Sigmoid colon (tissue), 7 donors: ENCODE data around the gene DCDC2C. TPM values are rescaled to one million over a fixed set of nuclear protein-coding genes. Genes with fewer than 3 reads are reported as not detected.
A peak's percentile ranks its signal among the peaks of the same experiment; 100 is the strongest.

ENCODE experiments used
- DNase-seq: peaks from one replicate; pipeline ENCODE4 v3.0.0-alpha.2; 2019
- H3K27ac ChIP-seq, 4 donors: fragments of 200-600 bp; sonication (generic); one replicate each; pipeline ENCODE4 v1.5.1; 2016 to 2019; ENCODE audit warnings: mild to moderate bottlenecking in 1 of 4
- H3K27me3 ChIP-seq, 3 donors: fragments of 200-600 bp; sonication (generic); one replicate each; pipeline ENCODE4 v1.5.1; 2019; ENCODE audit warnings: mild to moderate bottlenecking in 1 of 3
- H3K36me3 ChIP-seq, 4 donors: fragments of 200-600 bp; sonication (generic); one replicate each; pipeline ENCODE4 v1.5.1; 2016 to 2019
- H3K4me1 ChIP-seq, 4 donors: fragments of 200-600 bp; sonication (generic); one replicate each; pipeline ENCODE4 v1.5.1; 2017 to 2019
- H3K4me3 ChIP-seq, 4 donors: fragments of 200-600 bp; sonication (generic); one replicate each; pipeline ENCODE4 v1.5.1; 2017 to 2019; ENCODE audit warnings: mild to moderate bottlenecking in 2 of 4, moderate library complexity in 1 of 4
- H3K9me3 ChIP-seq, 4 donors: fragments of 200-600 bp in 3 of 4; sonication (generic) in 3 of 4; one replicate each; pipeline versions ENCODE4 v1.5.1 to v1.6.1; 2013 to 2019
- EP300 ChIP-seq, 4 donors: sonication (generic); formaldehyde crosslinking; IDR thresholded peaks; one replicate each; pipeline ENCODE4 v1.6.1; 2017; ENCODE audit warnings: antibody characterized with exemption in 4 of 4
- POLR2A ChIP-seq, 2 donors: fragments of 450-650 bp; IDR thresholded peaks; one replicate each; pipeline ENCODE4 v1.6.1; 2016; ENCODE audit warnings: antibody characterized with exemption in 2 of 2, mild to moderate bottlenecking in 2 of 2, moderate library complexity in 2 of 2
- POLR2AphosphoS5 ChIP-seq, 4 donors: sonication (generic); formaldehyde crosslinking; IDR thresholded peaks; one replicate each; pipeline ENCODE4 v1.6.1; 2017; ENCODE audit warnings: antibody characterized with exemption in 4 of 4
- WGBS, 2 donors: extraction: QIAGEN DNeasy Blood & Tissue Kit; methylation state at CpG; one replicate each; pipeline ENCODE4 v1.1.7; 2013; 5-methylcytosine and 5-hydroxymethylcytosine counted together
- intact Hi-C: fragments of 100-400 bp; cut with DNase I; formaldehyde crosslinking; loops from one replicate; pipeline ENCODE4 v1.15.1; 2023
- polyA plus RNA-seq, 3 donors: library from polyadenylated mRNA; stranded (reverse); fragments of 200-250 nt; gene quantifications; one replicate each; pipeline ENCODE4 v1.2.3, GENCODE V29; 2013
- total RNA-seq, 4 donors: library from RNA; depleted of rRNA; stranded (reverse); fragments of >200 nt; gene quantifications; one replicate each; pipeline ENCODE4 v1.1.0, GENCODE V29; 2016
- TF ChIP-seq, protein P1 (sequence below), 4 experiments: fragments of 450-650 bp in 3 of 4; fragments of 200-600 bp in 1 of 4; IDR thresholded peaks; one replicate each; pipeline ENCODE4 v1.5.1; 2016 to 2019; ENCODE audit warnings: antibody characterized with exemption in 4 of 4, mild to moderate bottlenecking in 3 of 4, moderate library complexity in 2 of 4
- donor health status: healthy with polysubstance abuse.
- donor health status: Bipolar disorder and iron deficiency.
- donor health status: healthy.

Gene DCDC2C
- total and polyA plus RNA-seq, 7 donors: 0.33 TPM; not detected in 6

DNA sequence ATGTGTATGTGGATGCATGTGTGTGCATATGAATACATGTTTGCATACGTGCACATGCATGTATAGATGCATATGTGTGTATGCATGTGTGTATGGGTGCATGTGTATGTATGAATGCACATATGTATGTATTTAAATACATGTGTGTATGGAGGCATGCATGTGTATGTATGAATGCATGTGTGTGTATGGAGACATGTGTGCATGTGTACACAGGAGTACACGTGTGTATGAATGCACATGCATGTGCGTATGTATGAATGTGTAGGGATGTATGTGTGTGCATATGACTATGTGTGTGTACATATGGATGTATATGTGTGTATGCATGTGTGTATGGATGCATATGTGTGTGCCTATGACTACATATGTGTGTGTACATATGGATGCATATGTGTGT is 51.9 kb downstream of the DCDC2C start:
- no peaks in the 10 kb centered on the region for H3K27me3 ChIP-seq
- H3K4me1 ChIP-seq: peaks cover 0 to 10% (median 4%) of the 10 kb centered on the region in 4 donors
- no peaks in the 10 kb centered on the region for H3K36me3 ChIP-seq
- H3K27ac ChIP-seq: no peak overlapping the region
- WGBS, 2 donors: 89 to 91% methylated on average over 3 of the region's 3 CpGs
- no peak for DNase-seq
- intact Hi-C loops: no loop called here
- no peak overlapping the region for H3K4me3 ChIP-seq
- TF ChIP-seq EP300 (IDR thresholded peaks at IDR 0.05): no peak
- no peak for TF ChIP-seq POLR2A (IDR thresholded peaks at IDR 0.05)
- TF ChIP-seq, protein P1, sequence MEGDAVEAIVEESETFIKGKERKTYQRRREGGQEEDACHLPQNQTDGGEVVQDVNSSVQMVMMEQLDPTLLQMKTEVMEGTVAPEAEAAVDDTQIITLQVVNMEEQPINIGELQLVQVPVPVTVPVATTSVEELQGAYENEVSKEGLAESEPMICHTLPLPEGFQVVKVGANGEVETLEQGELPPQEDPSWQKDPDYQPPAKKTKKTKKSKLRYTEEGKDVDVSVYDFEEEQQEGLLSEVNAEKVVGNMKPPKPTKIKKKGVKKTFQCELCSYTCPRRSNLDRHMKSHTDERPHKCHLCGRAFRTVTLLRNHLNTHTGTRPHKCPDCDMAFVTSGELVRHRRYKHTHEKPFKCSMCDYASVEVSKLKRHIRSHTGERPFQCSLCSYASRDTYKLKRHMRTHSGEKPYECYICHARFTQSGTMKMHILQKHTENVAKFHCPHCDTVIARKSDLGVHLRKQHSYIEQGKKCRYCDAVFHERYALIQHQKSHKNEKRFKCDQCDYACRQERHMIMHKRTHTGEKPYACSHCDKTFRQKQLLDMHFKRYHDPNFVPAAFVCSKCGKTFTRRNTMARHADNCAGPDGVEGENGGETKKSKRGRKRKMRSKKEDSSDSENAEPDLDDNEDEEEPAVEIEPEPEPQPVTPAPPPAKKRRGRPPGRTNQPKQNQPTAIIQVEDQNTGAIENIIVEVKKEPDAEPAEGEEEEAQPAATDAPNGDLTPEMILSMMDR (IDR thresholded peaks at IDR 0.05): no peak
- TF ChIP-seq POLR2AphosphoS5 (IDR thresholded peaks at IDR 0.05): no peak
- H3K9me3 ChIP-seq: no peaks in the 10 kb centered on the region

DNA sequence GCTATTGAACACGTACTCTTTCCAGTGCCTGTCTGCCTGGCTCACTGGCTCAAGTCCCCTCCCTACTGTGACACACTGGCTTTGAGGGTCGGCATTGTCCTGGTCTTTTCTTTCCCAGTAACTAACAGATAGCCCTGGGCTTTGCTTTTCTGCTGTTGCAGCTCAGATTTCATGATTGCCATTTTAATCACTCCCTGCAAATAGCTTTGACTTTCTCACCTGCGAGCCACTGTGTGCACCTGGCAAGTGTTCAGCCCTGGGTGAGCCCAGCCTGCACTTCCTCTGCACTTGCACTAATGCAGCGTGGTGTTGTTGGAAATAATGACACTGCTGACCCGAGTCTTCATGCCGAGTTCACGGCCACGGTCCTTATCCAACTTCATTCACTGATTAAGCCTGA is 52.9 kb downstream of the DCDC2C start:
- intact Hi-C loops: no loop called here
- no peaks in the 10 kb centered on the region for H3K27me3 ChIP-seq
- no peak overlapping the region for H3K4me3 ChIP-seq
- peaks cover 0 to 10% (median 4%) of the 10 kb centered on the region in 4 donors for H3K4me1 ChIP-seq
- TF ChIP-seq POLR2A (IDR thresholded peaks at IDR 0.05): no peak
- TF ChIP-seq, protein P1 (IDR thresholded peaks at IDR 0.05): no peak
- no peak for TF ChIP-seq EP300 (IDR thresholded peaks at IDR 0.05)
- no peak for TF ChIP-seq POLR2AphosphoS5 (IDR thresholded peaks at IDR 0.05)
- DNase-seq: peak; percentile 21
- H3K9me3 ChIP-seq: no peaks in the 10 kb centered on the region
- H3K27ac ChIP-seq: no peak overlapping the region
- WGBS, 2 donors: 33 to 66% methylated on average over 8 of the region's 8 CpGs
- no peaks in the 10 kb centered on the region for H3K36me3 ChIP-seq

DNA sequence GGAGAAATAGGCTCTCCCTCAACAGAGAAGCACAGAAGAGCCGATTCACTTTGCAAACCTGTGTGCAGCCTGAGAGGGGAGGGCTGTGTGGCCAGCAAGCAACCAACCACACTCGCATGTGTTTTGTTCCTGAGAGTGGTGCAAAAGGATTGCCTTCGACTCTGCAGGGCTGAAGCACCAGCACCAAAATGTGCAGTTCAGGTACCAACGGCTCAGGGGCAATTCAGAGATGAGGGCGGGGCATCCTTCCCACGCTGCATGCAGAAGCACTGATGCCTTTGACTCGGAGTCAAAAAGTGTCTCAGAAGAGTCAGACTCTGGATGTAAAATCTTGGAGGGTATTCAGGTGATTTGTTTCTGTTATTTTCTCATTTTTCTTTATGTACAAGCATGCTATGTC is 55.5 kb downstream of the DCDC2C start:
- Histone ChIP-seq H3K4me3 (no peak overlapping the region), H3K36me3 (no peaks in the 10 kb centered on the region), H3K4me1 (peaks cover 0 to 10% (median 4%) of the 10 kb centered on the region in 4 donors), H3K27ac (no peak overlapping the region), H3K9me3 (no peaks in the 10 kb centered on the region), H3K27me3 (no peaks in the 10 kb centered on the region)
- 61 to 79% methylated on average over 7 of the region's 7 CpGs for WGBS, 2 donors
- peak; percentile 25 for DNase-seq
- intact Hi-C loops: no loop called here
- TF ChIP-seq, protein P1 (IDR thresholded peaks at IDR 0.05): no peak
- TF ChIP-seq POLR2A (IDR thresholded peaks at IDR 0.05) (no peak), EP300 (IDR thresholded peaks at IDR 0.05) (no peak), POLR2AphosphoS5 (IDR thresholded peaks at IDR 0.05) (no peak)

DNA sequence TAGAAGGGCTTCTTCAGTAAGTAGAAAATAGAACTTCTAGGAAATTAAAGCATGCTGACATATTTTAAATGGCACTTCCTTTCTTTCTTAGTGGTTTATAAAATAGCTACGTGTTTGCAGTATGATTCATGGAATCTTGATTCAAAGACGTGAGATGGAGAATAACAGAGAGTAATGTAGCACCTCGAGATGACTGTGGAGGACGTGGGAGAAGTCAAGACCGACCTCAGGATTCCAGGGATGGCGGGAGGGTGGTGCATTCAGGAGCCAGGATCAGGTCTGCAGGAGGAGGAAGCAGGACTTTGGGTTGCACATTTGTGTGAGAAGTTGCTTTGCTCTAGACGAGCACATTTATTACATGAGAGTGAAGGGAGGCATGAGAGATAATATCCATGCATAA is 56.0 kb downstream of the DCDC2C start:
- TF ChIP-seq POLR2A (IDR thresholded peaks at IDR 0.05) (no peak), POLR2AphosphoS5 (IDR thresholded peaks at IDR 0.05) (no peak), EP300 (IDR thresholded peaks at IDR 0.05) (no peak)
- TF ChIP-seq, protein P1 (IDR thresholded peaks at IDR 0.05): no peak
- H3K4me3 ChIP-seq: no peak overlapping the region
- 67 to 80% methylated on average over 7 of the region's 7 CpGs for WGBS, 2 donors
- H3K27me3 ChIP-seq: no peaks in the 10 kb centered on the region
- intact Hi-C loops: no loop called here
- no peaks in the 10 kb centered on the region for H3K36me3 ChIP-seq
- peaks cover 0 to 7% (median 3%) of the 10 kb centered on the region in 4 donors for H3K4me1 ChIP-seq
- H3K27ac ChIP-seq: no peak overlapping the region
- H3K9me3 ChIP-seq: no peaks in the 10 kb centered on the region
- DNase-seq: peak; percentile 15

DNA sequence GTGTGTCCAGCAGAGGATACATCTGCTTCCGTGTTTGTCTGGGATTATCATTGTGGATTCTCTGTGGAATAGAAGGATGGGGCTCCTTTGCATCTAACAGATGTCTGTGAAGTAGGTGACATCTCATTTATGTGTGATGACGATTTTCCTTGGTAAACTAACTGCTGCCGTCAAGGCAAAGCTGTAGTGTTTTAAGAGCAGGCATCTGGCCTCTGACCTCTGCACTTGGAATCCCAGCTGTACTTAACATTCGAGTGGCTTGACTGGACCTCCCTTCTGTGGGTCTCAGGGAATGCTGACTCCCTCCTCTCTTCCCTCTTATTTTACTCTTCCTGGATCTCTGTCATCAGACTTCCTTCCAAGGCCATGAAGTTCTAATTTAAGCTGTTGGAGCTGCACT is 56.4 kb downstream of the DCDC2C start:
- Histone ChIP-seq H3K4me1 (peaks cover 0 to 3% (median under 1%) of the 10 kb centered on the region in 4 donors), H3K4me3 (no peak overlapping the region), H3K27me3 (no peaks in the 10 kb centered on the region), H3K27ac (no peak overlapping the region), H3K36me3 (no peaks in the 10 kb centered on the region), H3K9me3 (no peaks in the 10 kb centered on the region)
- TF ChIP-seq, protein P1 (IDR thresholded peaks at IDR 0.05): no peak
- TF ChIP-seq POLR2AphosphoS5 (IDR thresholded peaks at IDR 0.05) (no peak), POLR2A (IDR thresholded peaks at IDR 0.05) (no peak), EP300 (IDR thresholded peaks at IDR 0.05) (no peak)
- no peak for DNase-seq
- intact Hi-C loops: no loop called here
- WGBS, 2 donors: 47 to 61% methylated on average over 4 of the region's 4 CpGs
